ENCODE measurements around the gene TMEM203. TPM values are rescaled to one million over a fixed set of nuclear protein-coding genes. Genes with fewer than 3 reads are reported as not detected.

TMEM203 gene
- total and polyA plus RNA-seq, 2 of the 13 experiments (the other 11 are each of a cell fraction or from before 2014, with no cell fraction given): 23.4 to 36.7 TPM

DNA sequence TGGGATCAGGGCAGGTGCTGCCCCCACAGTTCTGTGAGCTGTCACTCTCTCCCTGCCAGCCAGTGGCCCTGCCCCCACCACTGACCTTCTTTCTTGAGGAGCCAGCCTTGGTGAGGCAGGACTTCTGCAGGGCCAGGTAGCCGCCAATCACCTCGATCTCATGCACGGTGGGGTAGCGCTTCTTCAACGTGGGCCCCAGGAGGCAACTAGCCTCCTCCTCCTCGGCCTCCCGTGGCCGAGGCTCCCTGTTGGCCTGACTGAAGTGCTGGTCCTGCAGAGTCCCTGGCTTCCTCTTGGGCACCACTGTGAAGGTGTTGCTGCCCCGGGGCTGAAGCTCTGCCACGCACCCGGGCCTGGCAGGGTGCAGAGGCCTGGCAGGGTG is 6.6 kb downstream of the TMEM203 start (continued):
- TF ChIP-seq HNF4G (IDR thresholded peaks at IDR 0.05; ENCODE audit: borderline replicate concordance, low read depth, low read length) (no peak), HNF4G (CRISPR knock-in tag; IDR thresholded peaks at IDR 0.05; ENCODE audit: borderline replicate concordance, low read depth) (no peak), ARID4A (CRISPR knock-in tag; IDR thresholded peaks at IDR 0.05; ENCODE audit: borderline replicate concordance) (no peak), MTA3 (CRISPR knock-in tag; IDR thresholded peaks at IDR 0.05) (no peak), POLR2AphosphoS2 (IDR thresholded peaks at IDR 0.05; ENCODE audit: low read depth, low read length) (no peak), ZNF263 (CRISPR knock-in tag; IDR thresholded peaks at IDR 0.05) (no peak), ZNF749 (CRISPR knock-in tag; IDR thresholded peaks at IDR 0.05; ENCODE audit: borderline replicate concordance) (no peak), HNRNPL (IDR thresholded peaks at IDR 0.05; ENCODE audit: low read depth, low read length) (peak; percentile 65), E2F5 (CRISPR knock-in tag; conservative IDR thresholded peaks at IDR 0.05) (no peak), SALL1 (CRISPR knock-in tag; IDR thresholded peaks at IDR 0.05) (no peak; the same call in 1 of the 2 replicates), ZSCAN12 (CRISPR knock-in tag; IDR thresholded peaks at IDR 0.05) (no peak), ZNF776 (CRISPR knock-in tag; IDR thresholded peaks at IDR 0.05) (no peak), HNF1A (IDR thresholded peaks at IDR 0.05; ENCODE audit: low read depth) (no peak), HNF1A (CRISPR knock-in tag; IDR thresholded peaks at IDR 0.05; ENCODE audit: borderline replicate concordance) (no peak), FOSL1 (CRISPR knock-in tag; IDR thresholded peaks at IDR 0.05; ENCODE audit: borderline replicate concordance) (no peak; the same call in 1 of the 2 replicates), HOXA9 (CRISPR knock-in tag; IDR thresholded peaks at IDR 0.05; ENCODE audit: borderline replicate concordance) (no peak), BRD4 (CRISPR knock-in tag; IDR thresholded peaks at IDR 0.05) (no peak), GMEB1 (CRISPR knock-in tag; IDR thresholded peaks at IDR 0.05; ENCODE audit: borderline replicate concordance) (no peak)
- TF ChIP-seq, protein P1, sequence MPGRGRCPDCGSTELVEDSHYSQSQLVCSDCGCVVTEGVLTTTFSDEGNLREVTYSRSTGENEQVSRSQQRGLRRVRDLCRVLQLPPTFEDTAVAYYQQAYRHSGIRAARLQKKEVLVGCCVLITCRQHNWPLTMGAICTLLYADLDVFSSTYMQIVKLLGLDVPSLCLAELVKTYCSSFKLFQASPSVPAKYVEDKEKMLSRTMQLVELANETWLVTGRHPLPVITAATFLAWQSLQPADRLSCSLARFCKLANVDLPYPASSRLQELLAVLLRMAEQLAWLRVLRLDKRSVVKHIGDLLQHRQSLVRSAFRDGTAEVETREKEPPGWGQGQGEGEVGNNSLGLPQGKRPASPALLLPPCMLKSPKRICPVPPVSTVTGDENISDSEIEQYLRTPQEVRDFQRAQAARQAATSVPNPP (CRISPR knock-in tag; IDR thresholded peaks at IDR 0.05): no peak
